Measurements from ENCODE around the gene MOGAT3.
"Not testable (repeated sequence)": the region's sequence is repeated elsewhere in the genome, so short reads cannot be mapped to it uniquely, and the experiment has no call there.

Gene MOGAT3

GRCh38 chr7:101201695-101202602, 1.1 kb upstream of the MOGAT3 start:
- DNase-seq, result no peak

- DNase-seq, result no peak
Measured at GRCh38 chr7:101200504-101200861, 353 bp downstream of the MOGAT3 start.

- not testable (repeated sequence) for DNase-seq
Measured at GRCh38 chr7:101199522-101199921, 1.3 kb downstream of the MOGAT3 start.

- DNase-seq, result no peak
Measured at GRCh38 chr7:101198476-101198875, 2.4 kb downstream of the MOGAT3 start.

GRCh38 chr7:101197991-101198390, 2.8 kb downstream of the MOGAT3 start:
- DNase-seq, result no peak

- no peak for DNase-seq
Measured at GRCh38 chr7:101195884-101196283, 5.0 kb downstream of the MOGAT3 start.

- DNase-seq, result no peak
Measured at GRCh38 chr7:101189109-101189508, 11.7 kb downstream of the MOGAT3 start.

- DNase-seq, result no peak
Measured at GRCh38 chr7:101186844-101187428, 13.9 kb downstream of the MOGAT3 start.

- DNase-seq, result no peak
Measured at GRCh38 chr7:101186194-101186593, 14.6 kb downstream of the MOGAT3 start.

- no peak for DNase-seq
Measured at GRCh38 chr7:101185258-101185839, 15.5 kb downstream of the MOGAT3 start.

- no peak for DNase-seq
Measured at GRCh38 chr7:101180130-101180755, 20.6 kb downstream of the MOGAT3 start, which contains the start of gene NAT16. NAT16 (minus strand) TSS chr7:101180293; CDS start chr7:101174807, 5,486 bp downstream.

GRCh38 chr7:101179713-101180112, 21.1 kb downstream of the MOGAT3 start:
- no peak for DNase-seq

GRCh38 chr7:101179117-101179516, 21.7 kb downstream of the MOGAT3 start:
- no peak for DNase-seq

GRCh38 chr7:101177644-101178043, 23.2 kb downstream of the MOGAT3 start:
- no peak for DNase-seq

GRCh38 chr7:101175664-101176063, 25.2 kb downstream of the MOGAT3 start:
- no peak for DNase-seq

GRCh38 chr7:101174322-101174854, 26.4 kb downstream of the MOGAT3 start:
- DNase-seq, result no peak

GRCh38 chr7:101173752-101174244, 27.0 kb downstream of the MOGAT3 start:
- peak; percentile 39 for DNase-seq

- DNase-seq, result peak; percentile 66
Measured at GRCh38 chr7:101172854-101173751, 27.7 kb downstream of the MOGAT3 start.

GRCh38 chr7:101172005-101172853, 28.6 kb downstream of the MOGAT3 start:
- DNase-seq, result peak; percentile 45

- DNase-seq, result no peak
Measured at GRCh38 chr7:101171442-101171837, 29.4 kb downstream of the MOGAT3 start.

Data from NCI-H2029 treated with DMSO at 0.1 percent for 48 hours (cell line).